ENCODE data around the gene UBE2J2.

UBE2J2 gene

DNA sequence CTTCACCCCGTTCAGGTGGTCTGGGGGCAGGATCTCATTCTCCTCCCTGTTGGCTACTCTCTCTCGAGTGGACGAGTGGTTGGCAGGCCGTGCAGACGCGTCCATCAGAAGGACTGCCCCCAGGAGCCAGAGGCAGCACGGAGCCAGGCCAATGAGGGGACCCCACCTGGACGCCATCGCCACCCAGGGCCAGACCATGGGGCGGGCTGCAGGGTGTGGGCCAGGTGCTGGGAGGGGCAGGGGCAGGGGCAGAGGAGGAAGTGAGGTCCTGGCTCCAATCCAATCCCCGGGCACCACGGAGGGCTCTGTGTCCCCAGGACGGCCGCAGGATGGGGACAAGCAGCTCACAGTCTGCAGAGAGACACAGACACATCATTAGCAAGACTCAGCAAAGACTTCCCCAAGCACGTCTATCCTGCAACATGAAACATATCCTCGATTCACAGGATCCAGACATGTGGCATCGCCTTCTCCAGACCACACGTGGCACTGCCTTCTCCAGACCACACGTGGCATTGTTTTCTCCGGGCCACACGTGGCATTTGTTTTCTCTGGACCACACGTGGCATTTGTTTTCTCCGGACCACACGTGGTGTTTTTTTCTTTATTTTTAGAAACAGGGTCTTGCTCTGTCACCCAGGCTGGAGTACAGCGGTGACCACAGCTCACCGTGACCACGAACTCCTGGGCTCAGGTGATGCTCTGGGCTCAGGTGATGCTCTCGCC, 44.9 kb downstream of the UBE2J2 start:
- in situ Hi-C loops (cut with MboI; ENCODE audit: low pct_unique_long_range_greater_than_20kb, low sequenced_read_pairs, unreplicated experiment), result no loop called here
- TF ChIP-seq, protein P1, sequence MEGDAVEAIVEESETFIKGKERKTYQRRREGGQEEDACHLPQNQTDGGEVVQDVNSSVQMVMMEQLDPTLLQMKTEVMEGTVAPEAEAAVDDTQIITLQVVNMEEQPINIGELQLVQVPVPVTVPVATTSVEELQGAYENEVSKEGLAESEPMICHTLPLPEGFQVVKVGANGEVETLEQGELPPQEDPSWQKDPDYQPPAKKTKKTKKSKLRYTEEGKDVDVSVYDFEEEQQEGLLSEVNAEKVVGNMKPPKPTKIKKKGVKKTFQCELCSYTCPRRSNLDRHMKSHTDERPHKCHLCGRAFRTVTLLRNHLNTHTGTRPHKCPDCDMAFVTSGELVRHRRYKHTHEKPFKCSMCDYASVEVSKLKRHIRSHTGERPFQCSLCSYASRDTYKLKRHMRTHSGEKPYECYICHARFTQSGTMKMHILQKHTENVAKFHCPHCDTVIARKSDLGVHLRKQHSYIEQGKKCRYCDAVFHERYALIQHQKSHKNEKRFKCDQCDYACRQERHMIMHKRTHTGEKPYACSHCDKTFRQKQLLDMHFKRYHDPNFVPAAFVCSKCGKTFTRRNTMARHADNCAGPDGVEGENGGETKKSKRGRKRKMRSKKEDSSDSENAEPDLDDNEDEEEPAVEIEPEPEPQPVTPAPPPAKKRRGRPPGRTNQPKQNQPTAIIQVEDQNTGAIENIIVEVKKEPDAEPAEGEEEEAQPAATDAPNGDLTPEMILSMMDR (IDR thresholded peaks at IDR 0.05; ENCODE audit: extremely low read depth, insufficient read depth, missing control alignments), result no peak
- DNase-seq (ENCODE audit: low spot score), result no peak

DNA sequence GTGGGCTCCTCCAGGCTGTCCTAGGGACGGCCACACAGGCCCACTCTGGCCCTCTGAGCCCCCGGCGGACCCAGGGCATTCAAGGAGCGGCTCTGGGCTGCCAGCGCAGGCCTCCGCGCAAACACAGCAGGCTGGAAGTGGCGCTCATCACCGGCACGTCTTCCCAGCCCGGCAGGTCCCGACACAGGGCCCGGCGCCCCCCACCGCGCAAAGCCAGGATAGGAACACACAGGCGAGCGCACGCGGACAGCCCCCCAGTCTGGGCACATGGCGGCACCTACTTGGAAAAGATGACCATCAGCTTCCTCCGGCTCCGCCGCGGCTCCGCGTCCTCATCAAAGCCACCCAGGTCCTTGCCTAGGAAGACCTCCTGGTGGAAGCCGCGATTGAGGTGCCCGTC, 45.5 kb downstream of the UBE2J2 start:
- TF ChIP-seq, protein P1 (IDR thresholded peaks at IDR 0.05; ENCODE audit: extremely low read depth, insufficient read depth, missing control alignments), result no peak
- in situ Hi-C loops (cut with MboI; ENCODE audit: low pct_unique_long_range_greater_than_20kb, low sequenced_read_pairs, unreplicated experiment), result no loop called here
- DNase-seq (ENCODE audit: low spot score), result no peak

DNA sequence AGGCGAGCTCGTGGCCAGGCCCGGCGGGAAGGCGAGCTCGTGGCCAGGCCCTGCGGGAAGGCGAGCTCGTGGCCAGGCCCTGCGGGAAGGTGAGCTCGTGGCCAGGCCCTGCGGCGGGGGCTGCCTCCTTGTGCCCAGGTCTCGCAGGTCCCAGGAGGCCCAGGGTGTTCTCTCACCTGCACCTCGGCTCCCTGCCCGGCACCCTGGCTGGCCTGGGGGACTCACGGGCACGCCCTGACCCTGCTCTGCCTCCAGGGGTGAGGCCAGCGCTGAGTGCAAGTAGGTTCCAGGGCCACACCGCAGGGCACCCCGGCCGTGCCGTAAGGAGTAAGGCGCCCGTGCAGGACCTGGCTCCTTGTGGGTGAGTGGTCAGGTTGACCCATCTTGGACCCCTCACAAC, 46.3 kb downstream of the UBE2J2 start:
- in situ Hi-C loops (cut with MboI; ENCODE audit: low pct_unique_long_range_greater_than_20kb, low sequenced_read_pairs, unreplicated experiment), result no loop called here
- TF ChIP-seq, protein P1 (IDR thresholded peaks at IDR 0.05; ENCODE audit: extremely low read depth, insufficient read depth, missing control alignments), result no peak
- no peak for DNase-seq (ENCODE audit: low spot score)

DNA sequence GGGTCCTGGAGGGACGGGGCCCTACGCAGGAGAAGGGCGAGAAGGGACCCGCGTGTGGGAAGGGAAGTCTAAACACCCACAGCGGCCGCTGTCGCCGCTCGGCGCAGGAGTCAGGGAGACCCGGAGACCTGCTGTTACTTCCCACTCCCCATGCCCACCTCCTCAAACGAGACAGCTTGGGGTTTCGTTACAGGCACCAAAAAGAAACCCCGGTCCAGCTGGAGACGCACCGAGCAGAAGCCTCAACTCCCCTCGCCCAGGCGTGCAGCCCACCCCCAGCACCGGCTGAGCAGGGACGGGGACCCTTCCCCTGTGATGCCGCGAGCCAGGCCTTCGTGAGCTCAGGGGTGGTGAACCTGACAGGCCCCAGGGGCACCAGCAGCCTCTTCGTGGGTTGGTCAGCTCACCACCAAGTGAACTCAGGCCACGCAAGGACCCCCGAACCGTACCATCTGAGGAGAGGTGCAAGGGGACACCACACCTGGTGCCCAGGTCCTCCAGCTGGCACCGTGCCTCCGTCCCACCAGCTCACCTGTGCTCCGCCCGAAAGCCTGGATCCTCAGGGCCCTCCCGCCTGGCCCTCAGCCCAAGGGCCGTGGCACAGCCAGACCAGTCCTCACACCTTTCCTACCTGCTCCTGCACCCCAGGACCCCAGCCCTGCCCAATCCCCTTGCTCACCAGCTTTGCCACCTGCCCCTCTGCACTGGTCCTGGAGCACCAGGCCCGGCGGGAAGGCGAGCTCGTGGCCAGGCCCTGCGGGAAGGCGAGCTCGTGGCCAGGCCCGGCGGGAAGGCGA, 46.9 kb downstream of the UBE2J2 start:
- TF ChIP-seq, protein P1 (IDR thresholded peaks at IDR 0.05; ENCODE audit: extremely low read depth, insufficient read depth, missing control alignments), result no peak
- no peak for DNase-seq (ENCODE audit: low spot score)
- in situ Hi-C loops (cut with MboI; ENCODE audit: low pct_unique_long_range_greater_than_20kb, low sequenced_read_pairs, unreplicated experiment), result no loop called here

DNA sequence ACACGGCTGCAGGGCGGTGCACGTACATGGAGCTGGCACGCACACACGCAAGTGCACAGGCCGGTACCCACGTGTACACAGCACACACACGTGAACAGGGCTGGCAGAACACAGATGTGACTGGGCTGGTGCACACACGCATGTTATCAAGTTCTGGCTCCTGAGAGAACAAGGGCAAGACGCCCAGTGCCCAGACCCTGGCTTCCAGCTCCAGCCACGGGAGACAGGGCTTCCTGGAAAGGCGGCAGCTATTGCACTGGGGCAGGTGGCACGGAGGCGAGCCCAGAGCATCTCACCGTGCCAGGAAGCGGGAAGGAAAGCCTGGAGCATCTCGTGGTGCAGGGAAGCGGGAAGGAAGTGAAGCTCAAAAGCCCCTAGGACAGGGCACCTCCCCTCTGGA, 47.7 kb downstream of the UBE2J2 start:
- TF ChIP-seq, protein P1 (IDR thresholded peaks at IDR 0.05; ENCODE audit: extremely low read depth, insufficient read depth, missing control alignments), result no peak
- no peak for DNase-seq (ENCODE audit: low spot score)
- in situ Hi-C loops (cut with MboI; ENCODE audit: low pct_unique_long_range_greater_than_20kb, low sequenced_read_pairs, unreplicated experiment), result no loop called here

DNA sequence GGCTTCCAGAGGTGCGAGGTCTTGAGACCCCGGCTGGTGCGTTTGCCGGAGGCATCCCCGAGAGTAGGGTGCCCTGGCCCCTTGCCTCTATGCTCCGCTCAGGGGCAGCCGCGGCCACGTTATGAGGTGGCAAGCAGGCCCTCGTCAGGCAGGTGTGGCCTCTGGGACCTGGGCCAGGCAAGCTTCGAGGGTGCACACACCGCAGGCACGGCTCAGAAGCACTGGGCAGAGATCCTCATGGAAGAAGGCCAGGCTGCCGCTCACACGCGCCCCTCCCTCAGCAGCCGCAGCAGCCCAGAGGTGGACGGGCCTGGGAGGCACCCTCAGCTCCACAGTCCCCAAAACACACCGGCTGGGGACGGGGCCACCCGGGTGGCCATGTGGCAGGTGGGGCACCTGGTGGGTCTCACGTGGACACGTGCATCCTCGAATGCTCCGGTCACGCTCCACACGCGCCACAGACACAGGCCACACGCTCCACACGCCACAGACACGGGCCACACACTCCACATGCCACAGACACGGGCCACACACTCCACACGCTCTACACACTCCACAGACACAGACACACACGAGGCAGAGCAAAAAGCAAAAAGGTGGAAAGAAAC, 48.3 kb downstream of the UBE2J2 start:
- no peak for DNase-seq (ENCODE audit: low spot score)
- in situ Hi-C loops (cut with MboI; ENCODE audit: low pct_unique_long_range_greater_than_20kb, low sequenced_read_pairs, unreplicated experiment), result no loop called here
- TF ChIP-seq, protein P1 (IDR thresholded peaks at IDR 0.05; ENCODE audit: extremely low read depth, insufficient read depth, missing control alignments), result no peak
